Measurements from ENCODE around the gene MISP. TPM values are rescaled to one million over a fixed set of nuclear protein-coding genes. Genes with fewer than 3 reads are reported as not detected.

MISP gene
- total RNA-seq, 1 experiment from 2014 or later: 5.8 TPM

- intact Hi-C loops (cut with micrococcal nuclease; ENCODE audit: unreplicated experiment): no loop called here
- CTCF ChIA-PET: no interaction called here
- no peak for TF ChIP-seq TCF7L2 (IDR thresholded peaks at IDR 0.05; ENCODE audit: low read depth, low read length)
- no peak for TF ChIP-seq POLR2AphosphoS5 (IDR thresholded peaks at IDR 0.05; ENCODE audit: low read depth, low read length)
- no peak for TF ChIP-seq CTCF (IDR thresholded peaks at IDR 0.05)
- no peak for TF ChIP-seq SIN3A (IDR thresholded peaks at IDR 0.05; ENCODE audit: borderline replicate concordance, insufficient read depth, low read depth, low read length)
- no peak for TF ChIP-seq REST (IDR thresholded peaks at IDR 0.05; ENCODE audit: insufficient read depth in 1 of 2, low read depth in 2 of 2, low read length in 1 of 2)
- ATAC-seq (no peak), DNase-seq (ENCODE audit: low read depth, low spot score) (no peak)
- in situ Hi-C loops (cut with HindIII; ENCODE audit: low pct_unique_long_range_greater_than_20kb, low sequenced_read_pairs): no loop called here
- no peaks in the 10 kb centered on the region for H3K27me3 ChIP-seq (ENCODE audit: control insufficient read depth, insufficient read depth, low read length)
- no TSS peak for BruUV-seq (replicated peaks)
- peaks cover 15% of the 10 kb centered on the region for H3K36me3 ChIP-seq (ENCODE audit: control insufficient read depth, insufficient read depth, low read length)
- POLR2A ChIA-PET: interaction anchor here (0.5 kb wide), 1 partner anchor 12 kb away, joined by 3 read pairs; no protein-coding TSS in a partner anchor
- H3K27ac ChIP-seq (ENCODE audit: low read length): no peak overlapping the region
- H3K9me3 ChIP-seq (ENCODE audit: control insufficient read depth, insufficient read depth, low read depth, low read length): no peaks in the 10 kb centered on the region
- peaks cover 18% of the 10 kb centered on the region for H3K4me1 ChIP-seq (ENCODE audit: control insufficient read depth, insufficient read depth, low read length)
- no peak overlapping the region for H3K4me3 ChIP-seq (ENCODE audit: low read depth in 2 of 2, low read length in 2 of 2)
These were observed 53.7 kb downstream of the MISP start for GRCh38 chr19:804419-805165.

- no TSS peak for BruUV-seq (replicated peaks)
- TF ChIP-seq CTCF (IDR thresholded peaks at IDR 0.05): no peak
- no peak for TF ChIP-seq TCF7L2 (IDR thresholded peaks at IDR 0.05; ENCODE audit: low read depth, low read length)
- no peak for TF ChIP-seq REST (IDR thresholded peaks at IDR 0.05; ENCODE audit: insufficient read depth in 1 of 2, low read depth in 2 of 2, low read length in 1 of 2)
- no peak; the same call in 1 of the 2 replicates for TF ChIP-seq POLR2AphosphoS5 (IDR thresholded peaks at IDR 0.05; ENCODE audit: low read depth, low read length)
- TF ChIP-seq SIN3A (IDR thresholded peaks at IDR 0.05; ENCODE audit: borderline replicate concordance, insufficient read depth, low read depth, low read length): no peak
- Histone ChIP-seq H3K4me1 (ENCODE audit: control insufficient read depth, insufficient read depth, low read length) (peaks cover 17% of the 10 kb centered on the region), H3K27me3 (ENCODE audit: control insufficient read depth, insufficient read depth, low read length) (no peaks in the 10 kb centered on the region), H3K36me3 (ENCODE audit: control insufficient read depth, insufficient read depth, low read length) (peaks cover 14% of the 10 kb centered on the region), H3K27ac (ENCODE audit: low read length) (no peak overlapping the region), H3K4me3 (ENCODE audit: low read depth in 2 of 2, low read length in 2 of 2) (no peak overlapping the region), H3K9me3 (ENCODE audit: control insufficient read depth, insufficient read depth, low read depth, low read length) (no peaks in the 10 kb centered on the region)
- no peak for DNase-seq (ENCODE audit: low read depth, low spot score)
- no peak for ATAC-seq
- CTCF ChIA-PET: no interaction called here
- intact Hi-C loops (cut with micrococcal nuclease; ENCODE audit: unreplicated experiment): no loop called here
- in situ Hi-C loops (cut with HindIII; ENCODE audit: low pct_unique_long_range_greater_than_20kb, low sequenced_read_pairs): no loop called here
- POLR2A ChIA-PET: interaction anchor here (0.5 kb wide), 1 partner anchor 12 kb away, joined by 3 read pairs; no protein-coding TSS in a partner anchor
These were observed 54.2 kb downstream of the MISP start for GRCh38 chr19:805166-805551.

Measured in Panc1 (cell line).